Natural killer cell treated with Interleukin-12 subunit alpha and Interleukin-12 subunit beta and Interleukin-15 and Interleukin-18, amount 100 ng/mL, for 72 hours (primary cell): ENCODE results near the gene LARGE1. TPM values are rescaled to one million over a fixed set of nuclear protein-coding genes. Genes with fewer than 3 reads are reported as not detected.

ENCODE experiments used
- ATAC-seq, 2 donors: fragments of 150-1000 bp; cut with Tn5 transposase in 1 of 2; sonication (Bioruptor Pico), chemical (Tn5 transposase) in 1 of 2; 2 replicates each; pipeline ENCODE4 v1.10.0; 2021
- DNase-seq: peaks from one replicate; pipeline ENCODE4 v3.0.0; 2022; ENCODE audit warnings: low spot score
- H3K27ac Mint-ChIP-seq, 2 donors: 1 replicate in 1 of 2; 2 replicates in 1 of 2; pipeline ENCODE4 v1.8.0; 2022; ENCODE audit warnings: mixed read lengths in 2 of 2, mild to moderate bottlenecking in 1 of 2, moderate library complexity in 1 of 2
- H3K27me3 Mint-ChIP-seq, 2 donors: 1 replicate in 1 of 2; 2 replicates in 1 of 2; pipeline ENCODE4 v1.8.0; 2022; ENCODE audit warnings: mixed read lengths in 2 of 2
- H3K36me3 Mint-ChIP-seq: one replicate; pipeline ENCODE4 v1.8.0; 2022; ENCODE audit warnings: mixed read lengths
- H3K4me1 Mint-ChIP-seq, 2 donors: 1 replicate in 1 of 2; 2 replicates in 1 of 2; pipeline ENCODE4 v1.8.0; 2022; ENCODE audit warnings: low read depth in 2 of 2, mixed read lengths in 2 of 2, mild to moderate bottlenecking in 1 of 2
- H3K4me3 Mint-ChIP-seq: one replicate; pipeline ENCODE4 v1.8.0; 2022; ENCODE audit warnings: mixed read lengths
- H3K9me3 Mint-ChIP-seq: 2 replicates; pipeline ENCODE4 v1.8.0; 2022; ENCODE audit warnings: mixed read lengths
- total RNA-seq, 2 donors: library from RNA; stranded (reverse); gene quantifications; one replicate each; pipeline ENCODE4 v1.2.3, GENCODE V29; 2022

The LARGE1 gene
- total RNA-seq, 2 donors from 2014 or later: 6.9 to 9.0 TPM

GRCh38 chr22:33707581-33707980 is 212.7 kb downstream of the LARGE1 start:
- no peaks in the 10 kb centered on the region for H3K27me3 Mint-ChIP-seq
- no peak overlapping the region for H3K27ac Mint-ChIP-seq
- DNase-seq (no peak), ATAC-seq (no peak)
- H3K36me3 Mint-ChIP-seq: peaks cover 6% of the 10 kb centered on the region
- peaks cover 0 to 2% of the 10 kb centered on the region in 2 donors for H3K4me1 Mint-ChIP-seq
- H3K9me3 Mint-ChIP-seq: peaks cover 22% of the 10 kb centered on the region
- H3K4me3 Mint-ChIP-seq: no peak overlapping the region

- no peak overlapping the region for H3K4me3 Mint-ChIP-seq
- no peaks in the 10 kb centered on the region for H3K27me3 Mint-ChIP-seq
- ATAC-seq (no peak), DNase-seq (no peak)
- peaks cover 6% of the 10 kb centered on the region for H3K36me3 Mint-ChIP-seq
- H3K27ac Mint-ChIP-seq: no peak overlapping the region
- H3K4me1 Mint-ChIP-seq: peaks cover 0 to 2% of the 10 kb centered on the region in 2 donors
- peaks cover 25% of the 10 kb centered on the region for H3K9me3 Mint-ChIP-seq
Observed at GRCh38 chr22:33706100-33706499, 214.2 kb downstream of the LARGE1 start.

GRCh38 chr22:33699176-33699575 is 221.1 kb downstream of the LARGE1 start:
- Mint-ChIP-seq H3K27ac (no peak overlapping the region), H3K4me1 (peaks cover 0 to 2% of the 10 kb centered on the region in 2 donors), H3K4me3 (no peak overlapping the region), H3K36me3 (peaks cover 11% of the 10 kb centered on the region), H3K27me3 (no peaks in the 10 kb centered on the region), H3K9me3 (peaks cover 14% of the 10 kb centered on the region)
- ATAC-seq (no peak), DNase-seq (no peak)

- Mint-ChIP-seq H3K27ac (no peak overlapping the region), H3K4me3 (no peak overlapping the region), H3K4me1 (no peaks in the 10 kb centered on the region), H3K27me3 (no peaks in the 10 kb centered on the region), H3K9me3 (peaks cover 9% of the 10 kb centered on the region), H3K36me3 (peaks cover 4% of the 10 kb centered on the region)
- ATAC-seq: no peak
- DNase-seq: no peak
Observed at GRCh38 chr22:33697640-33698039, 222.6 kb downstream of the LARGE1 start.

GRCh38 chr22:33691057-33691630 is 229.1 kb downstream of the LARGE1 start:
- no peak overlapping the region for H3K27ac Mint-ChIP-seq
- H3K36me3 Mint-ChIP-seq: peaks cover 5% of the 10 kb centered on the region
- peaks cover 13% of the 10 kb centered on the region for H3K9me3 Mint-ChIP-seq
- H3K4me1 Mint-ChIP-seq: no peaks in the 10 kb centered on the region
- DNase-seq (no peak), ATAC-seq (no peak)
- no peaks in the 10 kb centered on the region for H3K27me3 Mint-ChIP-seq
- H3K4me3 Mint-ChIP-seq: no peak overlapping the region

GRCh38 chr22:33688903-33689302 is 231.4 kb downstream of the LARGE1 start:
- Mint-ChIP-seq H3K27me3 (no peaks in the 10 kb centered on the region), H3K36me3 (peaks cover 5% of the 10 kb centered on the region), H3K4me3 (no peak overlapping the region), H3K9me3 (peaks cover 18% of the 10 kb centered on the region), H3K27ac (no peak overlapping the region), H3K4me1 (no peaks in the 10 kb centered on the region)
- no peak for DNase-seq
- ATAC-seq: no peak

- peaks cover 21% of the 10 kb centered on the region for H3K9me3 Mint-ChIP-seq
- DNase-seq (no peak), ATAC-seq (no peak)
- no peaks in the 10 kb centered on the region for H3K27me3 Mint-ChIP-seq
- peaks cover 5% of the 10 kb centered on the region for H3K36me3 Mint-ChIP-seq
- H3K27ac Mint-ChIP-seq: no peak overlapping the region
- H3K4me3 Mint-ChIP-seq: no peak overlapping the region
- H3K4me1 Mint-ChIP-seq: no peaks in the 10 kb centered on the region
Observed at GRCh38 chr22:33687464-33687863, 232.8 kb downstream of the LARGE1 start.

- H3K27me3 Mint-ChIP-seq: no peaks in the 10 kb centered on the region
- H3K4me1 Mint-ChIP-seq: no peaks in the 10 kb centered on the region
- peaks cover 19% of the 10 kb centered on the region for H3K9me3 Mint-ChIP-seq
- H3K27ac Mint-ChIP-seq: no peak overlapping the region
- DNase-seq (no peak), ATAC-seq (no peak)
- H3K36me3 Mint-ChIP-seq: peaks cover 2% of the 10 kb centered on the region
- no peak overlapping the region for H3K4me3 Mint-ChIP-seq
Observed at GRCh38 chr22:33684087-33684486, 236.2 kb downstream of the LARGE1 start.

- Mint-ChIP-seq H3K36me3 (no peaks in the 10 kb centered on the region), H3K27me3 (no peaks in the 10 kb centered on the region), H3K27ac (no peak overlapping the region), H3K9me3 (peaks cover 14% of the 10 kb centered on the region), H3K4me3 (no peak overlapping the region), H3K4me1 (no peaks in the 10 kb centered on the region)
- DNase-seq (no peak), ATAC-seq (no peak)
Observed at GRCh38 chr22:33682927-33683326, 237.3 kb downstream of the LARGE1 start.

GRCh38 chr22:33680632-33681031 is 239.6 kb downstream of the LARGE1 start:
- H3K27ac Mint-ChIP-seq: no peak overlapping the region
- ATAC-seq (no peak), DNase-seq (no peak)
- peaks cover 17% of the 10 kb centered on the region for H3K9me3 Mint-ChIP-seq
- H3K4me3 Mint-ChIP-seq: no peak overlapping the region
- no peaks in the 10 kb centered on the region for H3K27me3 Mint-ChIP-seq
- H3K36me3 Mint-ChIP-seq: no peaks in the 10 kb centered on the region
- H3K4me1 Mint-ChIP-seq: no peaks in the 10 kb centered on the region

GRCh38 chr22:33678523-33678922 is 241.8 kb downstream of the LARGE1 start:
- H3K4me1 Mint-ChIP-seq: peaks cover 0 to 5% of the 10 kb centered on the region in 2 donors
- no peaks in the 10 kb centered on the region for H3K36me3 Mint-ChIP-seq
- H3K9me3 Mint-ChIP-seq: peaks cover 14% of the 10 kb centered on the region
- DNase-seq (no peak), ATAC-seq (no peak)
- no peak overlapping the region for H3K27ac Mint-ChIP-seq
- no peak overlapping the region for H3K4me3 Mint-ChIP-seq
- H3K27me3 Mint-ChIP-seq: no peaks in the 10 kb centered on the region

GRCh38 chr22:33677536-33677935 is 242.7 kb downstream of the LARGE1 start:
- Mint-ChIP-seq H3K4me1 (peaks cover 0 to 8% of the 10 kb centered on the region in 2 donors), H3K27me3 (peaks cover 0 to 3% of the 10 kb centered on the region in 2 donors), H3K9me3 (peaks cover 10% of the 10 kb centered on the region), H3K36me3 (no peaks in the 10 kb centered on the region), H3K4me3 (no peak overlapping the region), H3K27ac (no peak overlapping the region)
- ATAC-seq (no peak), DNase-seq (no peak)

- H3K4me1 Mint-ChIP-seq: peaks cover 0 to 8% of the 10 kb centered on the region in 2 donors
- peaks cover 6% of the 10 kb centered on the region for H3K9me3 Mint-ChIP-seq
- ATAC-seq: no peak
- DNase-seq: no peak
- no peaks in the 10 kb centered on the region for H3K36me3 Mint-ChIP-seq
- H3K27ac Mint-ChIP-seq: no peak overlapping the region
- H3K4me3 Mint-ChIP-seq: no peak overlapping the region
- peaks cover 0 to 3% of the 10 kb centered on the region in 2 donors for H3K27me3 Mint-ChIP-seq
Observed at GRCh38 chr22:33674357-33674756, 245.9 kb downstream of the LARGE1 start.

GRCh38 chr22:33669746-33670145 is 250.5 kb downstream of the LARGE1 start:
- Mint-ChIP-seq H3K9me3 (peaks cover 8% of the 10 kb centered on the region), H3K36me3 (no peaks in the 10 kb centered on the region), H3K4me1 (peaks cover 0 to 10% of the 10 kb centered on the region in 2 donors), H3K27me3 (peaks cover 0 to 3% of the 10 kb centered on the region in 2 donors), H3K27ac (no peak overlapping the region), H3K4me3 (no peak overlapping the region)
- no peak for DNase-seq
- ATAC-seq: no peak
